DLD1 (cell line): Measurements from ENCODE around the gene SPSB4.
"Not testable (repeated sequence)": the region's sequence is repeated elsewhere in the genome, so short reads cannot be mapped to it uniquely, and the experiment has no call there.

ENCODE experiments used
- in situ Hi-C: cut with HindIII; loops from 2 replicates; pipeline ENCODE4 v1.10.0; 2017; ENCODE audit warnings: low sequenced_read_pairs

Gene SPSB4

GRCh38 chr3:141050576-141051442 is at the start of gene SPSB4:
Gene SPSB4 (plus strand): TSS chr3:141051347. CDS start chr3:141066105, 14,758 bp downstream.
- in situ Hi-C loops: no loop called here

DNA sequence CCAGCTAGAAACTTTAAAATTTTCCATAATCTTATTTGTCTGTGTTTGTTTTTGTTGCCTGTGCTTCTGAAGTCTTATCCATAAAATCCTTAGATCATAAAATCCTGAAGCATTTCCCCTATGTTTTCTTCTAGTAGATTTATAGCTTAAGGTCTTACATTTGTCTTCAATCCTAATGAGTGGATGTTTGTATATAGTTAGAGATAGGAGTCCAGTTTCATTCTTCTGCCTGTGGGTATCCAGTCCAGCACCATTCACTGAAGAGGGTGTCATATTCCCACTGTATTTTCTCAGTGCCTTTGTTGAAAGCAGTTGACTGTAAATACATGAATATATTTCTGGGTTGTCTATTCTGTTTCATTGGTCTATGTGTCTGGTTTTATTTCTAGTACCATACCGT is 44.8 kb upstream of the SPSB4 start:
- in situ Hi-C loops: no loop called here

DNA sequence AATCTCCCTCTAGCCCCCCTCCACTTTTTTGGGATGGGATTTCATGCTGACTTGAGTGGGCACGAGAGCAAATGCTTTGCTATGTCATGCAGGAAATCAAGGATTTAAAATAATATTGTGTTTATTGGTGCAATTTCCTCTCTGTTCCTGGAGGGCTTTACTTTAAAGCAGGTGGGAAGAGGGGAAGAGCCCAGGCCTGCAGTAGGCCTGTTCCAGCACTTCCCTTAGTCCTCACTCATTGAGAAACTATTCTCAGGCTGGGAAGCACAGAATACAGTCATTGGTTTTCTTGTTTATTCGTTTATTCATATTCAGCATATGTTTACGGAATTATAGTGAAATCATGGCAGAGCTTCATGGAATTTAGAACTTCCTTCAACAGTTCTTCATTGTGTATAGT is 41.7 kb upstream of the SPSB4 start:
- in situ Hi-C loops: no loop called here

GRCh38 chr3:141011232-141011996 is 39.7 kb upstream of the SPSB4 start:
- in situ Hi-C loops: no loop called here

GRCh38 chr3:141011997-141012262 is 39.2 kb upstream of the SPSB4 start:
- in situ Hi-C loops: no loop called here

GRCh38 chr3:141012571-141012970 is 38.6 kb upstream of the SPSB4 start:
- in situ Hi-C loops: no loop called here

DNA sequence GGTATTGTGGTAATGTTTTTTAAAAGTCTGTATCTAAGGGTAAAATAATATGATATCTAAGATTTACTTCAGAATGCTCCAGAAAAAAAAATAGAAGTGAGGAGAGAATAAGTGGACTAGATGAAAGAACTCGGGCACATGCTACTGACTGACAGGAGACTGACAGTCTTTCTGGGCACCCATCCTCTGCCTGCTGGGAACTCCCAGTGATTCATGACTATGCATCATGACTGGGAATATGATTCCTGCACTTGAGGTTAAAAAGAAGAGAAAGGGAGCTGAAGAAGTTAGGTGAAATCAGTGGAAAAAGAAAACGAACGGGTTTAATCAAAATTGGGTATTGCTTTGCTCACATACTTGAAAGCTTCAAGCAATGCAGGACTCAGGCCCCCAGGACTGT is 35.7 kb upstream of the SPSB4 start:
- in situ Hi-C loops: no loop called here

DNA sequence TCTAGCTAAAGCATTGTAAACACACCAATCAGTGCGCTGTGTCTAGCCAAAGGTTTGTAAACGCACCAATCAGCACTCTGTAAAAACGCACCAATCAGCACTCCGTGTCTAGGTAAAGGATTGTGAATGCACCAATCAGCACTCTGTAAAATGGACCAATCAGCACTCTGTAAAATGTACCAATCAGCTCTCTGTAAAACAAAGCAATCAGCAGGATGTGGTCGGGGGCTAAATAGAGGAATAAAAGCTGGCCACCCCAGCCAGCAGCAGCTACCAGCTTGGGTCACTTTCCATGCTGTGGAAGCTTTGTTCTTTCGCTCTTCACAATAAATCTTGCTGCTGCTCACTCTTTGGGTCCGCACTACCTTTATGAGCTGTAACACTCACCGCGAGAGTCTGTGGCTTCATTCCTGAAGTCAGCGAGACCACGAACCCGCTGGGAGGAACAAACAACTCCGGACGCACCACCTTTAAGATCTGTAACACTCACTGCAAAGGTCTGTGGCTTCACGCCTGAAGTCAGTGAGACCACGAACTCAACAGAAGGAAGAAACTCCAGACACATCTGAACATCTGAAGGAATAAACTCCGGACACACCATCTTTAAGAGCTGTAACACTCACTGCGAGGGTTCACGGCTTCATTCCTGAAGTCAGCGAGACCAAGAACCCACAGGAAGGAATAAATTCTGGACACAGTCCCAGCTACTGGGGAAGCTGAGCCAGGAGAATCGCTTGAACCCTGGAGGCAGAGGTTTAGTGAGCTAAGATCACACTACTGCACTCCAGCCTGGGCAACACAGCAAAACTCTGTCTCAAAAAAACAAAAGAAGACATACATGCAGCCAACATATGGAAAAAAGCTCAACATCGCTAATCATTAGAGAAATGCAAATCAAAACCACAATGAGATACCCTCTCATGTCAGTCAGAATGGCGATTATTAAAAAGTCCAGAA is 33.5 kb upstream of the SPSB4 start:
- in situ Hi-C loops: not testable (repeated sequence)

DNA sequence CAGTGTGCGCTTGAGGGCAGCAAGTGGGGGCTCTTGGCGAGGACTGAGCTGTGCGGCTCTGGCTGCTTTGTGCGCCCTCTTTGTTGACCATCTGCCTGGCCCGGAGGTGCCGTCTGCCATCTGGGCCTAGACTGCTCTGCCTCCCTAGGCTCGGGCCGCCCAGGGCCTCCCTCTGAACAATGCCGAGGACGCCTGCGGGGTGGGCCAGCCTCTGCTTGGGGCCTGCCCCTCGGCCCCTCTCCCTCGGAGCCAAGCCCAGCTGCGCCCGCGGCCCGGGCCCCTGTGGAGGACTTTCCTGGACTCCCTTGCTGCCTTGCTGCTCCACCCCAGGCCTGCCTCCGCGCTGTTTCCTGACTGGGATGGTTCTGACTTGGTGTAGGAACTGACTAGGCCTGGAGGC is 31.9 kb upstream of the SPSB4 start:
- in situ Hi-C loops: no loop called here

DNA sequence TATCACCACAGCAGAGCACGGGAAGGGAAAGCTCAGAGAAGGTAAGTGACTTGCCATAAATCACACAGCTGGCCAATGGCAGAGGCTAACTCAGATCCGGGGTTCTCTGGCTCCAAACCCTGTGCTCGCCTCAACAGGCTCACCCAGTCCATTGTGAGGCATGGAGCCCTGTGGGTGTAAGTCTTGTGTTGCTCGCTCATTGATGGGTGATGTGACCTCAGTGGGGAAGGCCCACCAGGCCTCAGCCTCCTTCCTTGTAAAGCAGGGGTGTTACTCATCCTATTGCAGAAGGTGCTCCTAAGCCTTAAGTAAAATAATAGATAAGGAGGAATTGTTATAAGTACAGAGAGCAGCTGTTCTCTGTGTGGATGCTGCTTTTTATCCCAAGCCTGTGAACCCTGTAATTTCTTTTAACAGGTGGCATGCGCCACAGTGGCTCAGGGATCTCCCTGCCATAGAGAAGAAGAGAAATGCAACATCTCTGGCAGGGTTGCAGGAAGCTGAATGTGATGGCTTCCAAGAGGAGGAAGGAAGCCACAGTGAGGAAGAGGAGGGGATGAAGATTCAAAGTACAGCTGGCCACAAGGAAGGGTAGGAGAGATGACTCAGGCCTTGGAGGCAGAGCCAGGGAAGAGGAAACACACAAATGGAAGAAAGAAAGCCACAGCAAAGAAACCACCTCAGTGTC is 30.9 kb upstream of the SPSB4 start:
- in situ Hi-C loops: no loop called here

DNA sequence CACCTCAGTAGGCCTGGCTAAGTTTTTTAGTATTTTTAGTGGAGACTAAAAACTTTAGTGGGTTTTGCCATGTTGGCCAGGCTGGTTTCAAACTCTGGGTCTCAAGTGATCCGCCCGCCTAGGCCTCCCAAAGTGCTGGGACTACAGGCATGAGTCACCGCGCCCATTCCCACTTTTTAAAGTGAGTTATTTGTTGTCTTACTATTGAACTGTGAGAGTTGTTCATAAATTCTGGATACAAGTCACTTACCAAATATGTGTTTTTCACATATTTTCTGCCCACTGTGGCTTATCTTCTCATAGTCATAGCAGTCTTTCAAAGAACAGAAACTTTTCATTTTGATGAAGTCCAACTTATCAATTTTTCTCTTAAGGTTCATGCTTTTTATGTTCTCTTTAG is 29.9 kb upstream of the SPSB4 start:
- in situ Hi-C loops: no loop called here

DNA sequence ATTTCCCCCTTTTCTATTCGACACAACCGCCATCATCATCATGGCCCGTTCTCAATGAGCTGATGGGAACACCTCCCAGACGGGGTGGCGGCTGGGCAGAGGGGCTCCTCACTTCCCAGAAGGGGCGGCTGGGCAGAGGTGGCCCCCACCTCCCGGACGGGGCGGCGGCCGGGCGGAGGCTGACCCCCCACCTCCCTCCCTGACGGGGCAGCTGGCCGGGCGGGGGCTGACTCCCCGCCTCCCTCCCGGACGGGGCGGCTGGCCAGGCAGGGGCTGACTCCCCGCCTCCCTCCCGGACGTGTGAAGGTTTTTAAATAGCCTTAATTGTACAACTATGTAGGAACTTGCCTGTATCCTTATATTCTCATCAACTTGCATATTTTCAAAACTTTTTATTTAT is 20.9 kb upstream of the SPSB4 start:
- in situ Hi-C loops: no loop called here

GRCh38 chr3:141039589-141039988 is 11.6 kb upstream of the SPSB4 start:
- in situ Hi-C loops: no loop called here

- in situ Hi-C loops: no loop called here
These were observed 6.2 kb upstream of the SPSB4 start for GRCh38 chr3:141044695-141045641.

DNA sequence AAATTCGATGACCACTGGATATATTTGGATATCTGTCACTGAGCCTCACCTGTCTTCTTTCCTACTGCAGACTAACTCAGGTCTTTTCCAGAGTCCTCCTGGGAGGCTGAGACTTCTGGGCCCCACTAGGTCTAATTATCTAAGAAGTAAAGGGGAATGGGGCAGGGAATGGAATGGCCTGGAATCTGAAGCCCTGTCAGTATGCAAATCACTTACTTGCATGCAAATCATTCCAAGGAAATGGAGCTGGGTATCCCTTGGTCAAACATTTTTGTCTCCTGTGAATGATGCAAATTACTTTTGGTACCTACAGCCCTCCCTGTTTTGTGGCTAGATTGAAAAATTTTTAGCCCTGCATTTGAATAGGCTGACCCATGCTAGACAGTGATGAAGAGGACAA is 5.3 kb upstream of the SPSB4 start:
- in situ Hi-C loops: no loop called here

DNA sequence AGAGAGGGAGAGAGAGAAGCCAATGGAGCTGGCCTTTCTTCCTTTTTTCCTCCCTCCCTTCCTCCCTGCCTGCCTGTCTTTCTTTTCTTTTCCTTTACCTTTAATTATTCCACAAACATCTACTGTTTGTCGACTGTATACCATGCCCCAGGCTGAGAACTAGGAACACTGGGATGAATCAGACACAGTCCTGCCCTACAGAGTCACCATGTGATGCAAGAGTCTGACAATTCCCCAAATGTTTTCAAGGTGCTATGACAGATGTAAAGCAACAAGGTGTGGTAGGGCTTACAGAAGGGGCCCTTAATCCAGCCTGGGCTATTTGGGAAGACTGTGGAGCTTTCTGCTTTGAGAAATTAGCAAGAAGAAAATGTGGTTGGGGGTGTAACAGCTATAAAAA is 4.0 kb upstream of the SPSB4 start:
- in situ Hi-C loops: no loop called here

DNA sequence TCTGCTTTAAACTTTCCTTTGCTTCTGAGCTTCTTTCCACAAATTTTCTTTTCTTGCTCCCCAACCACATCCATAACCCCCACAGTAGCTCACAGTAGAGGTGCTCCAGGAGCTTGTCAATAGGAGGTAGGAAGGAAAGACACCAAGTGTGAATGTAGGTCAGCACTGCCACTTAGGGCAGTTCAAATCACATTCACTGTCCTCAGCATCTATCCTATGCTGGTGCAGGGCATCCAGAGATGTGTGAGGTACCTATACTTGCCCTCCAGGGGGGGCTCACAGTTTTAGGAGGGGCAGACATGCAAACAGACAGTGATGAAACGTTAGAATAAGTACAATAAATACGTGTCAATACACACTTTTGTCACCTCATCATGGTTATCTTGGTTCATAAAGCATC is 1.5 kb upstream of the SPSB4 start:
- in situ Hi-C loops: no loop called here

DNA sequence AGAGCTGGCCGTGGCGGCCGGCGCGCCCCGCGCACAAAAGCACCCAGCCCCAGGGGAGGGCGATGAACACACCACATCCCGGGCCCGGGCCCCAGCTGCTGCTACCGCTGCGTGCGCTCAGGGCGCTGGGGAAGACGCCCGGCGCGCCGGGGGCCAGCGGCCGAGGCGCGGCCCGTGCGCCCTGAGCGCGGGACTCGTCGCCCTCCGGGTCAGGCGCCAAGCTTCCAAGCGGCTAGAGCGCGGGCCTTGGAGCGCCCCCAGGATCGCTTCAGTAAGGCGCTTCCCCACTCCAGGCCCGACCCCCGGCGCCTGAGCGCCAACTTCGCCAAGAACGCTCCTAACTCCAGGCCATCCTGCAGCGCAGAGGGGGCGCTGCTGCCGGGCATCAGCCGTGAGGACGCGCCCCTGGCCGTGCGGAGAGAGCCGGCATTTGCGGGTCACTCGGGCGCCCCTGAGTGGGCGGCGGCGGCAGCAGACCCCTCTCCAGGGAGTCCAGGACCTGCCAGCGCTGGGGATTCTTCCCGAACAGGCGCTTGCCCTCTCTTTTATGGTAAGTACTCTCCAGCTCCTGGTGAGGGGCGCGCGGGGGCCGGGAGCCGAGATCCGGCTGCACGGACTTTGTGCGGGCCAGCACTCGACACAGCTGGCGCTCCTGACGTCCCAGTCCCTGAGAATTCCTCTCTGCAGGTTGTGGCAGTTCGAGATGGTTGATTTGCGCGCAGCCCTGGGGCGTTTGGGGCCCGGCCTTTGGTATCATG is 475 bp downstream of the SPSB4 start:
- in situ Hi-C loops: no loop called here
